ENCODE data around the gene PCSK9.
"Not testable (repeated sequence)": the region's sequence is repeated elsewhere in the genome, so short reads cannot be mapped to it uniquely, and the experiment has no call there.

DNA sequence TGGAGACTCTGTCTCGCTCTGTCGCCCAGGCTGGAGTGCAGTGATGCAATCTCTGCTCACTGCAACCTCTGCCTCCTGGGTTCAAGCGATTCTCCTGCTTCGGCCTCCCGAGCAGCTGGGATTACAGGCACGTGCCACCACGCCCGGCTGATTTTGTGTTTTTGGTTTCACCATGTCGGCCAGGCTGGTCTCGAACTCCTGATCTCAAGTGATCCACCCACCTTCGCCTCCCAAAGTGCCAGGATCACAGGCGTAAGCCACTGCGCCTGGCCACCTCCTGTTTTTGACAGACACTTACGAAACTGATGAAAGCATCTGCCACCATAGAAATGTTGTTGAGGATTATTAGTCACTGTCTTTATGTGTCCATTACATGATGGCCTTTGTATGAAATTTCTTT is 69.7 kb downstream of the PCSK9 start:
- not testable (repeated sequence) for TF ChIP-seq FOSL1 (CRISPR knock-in tag; IDR thresholded peaks at IDR 0.05; ENCODE audit: borderline replicate concordance); ASH2L (IDR thresholded peaks at IDR 0.05; ENCODE audit: insufficient read length, low read depth, low read length); ZNF766 (CRISPR knock-in tag; IDR thresholded peaks at IDR 0.05; ENCODE audit: borderline replicate concordance); ZBTB1 (CRISPR knock-in tag; IDR thresholded peaks at IDR 0.05; ENCODE audit: borderline replicate concordance); HNF4A (CRISPR knock-in tag; IDR thresholded peaks at IDR 0.05); POGZ (CRISPR knock-in tag; IDR thresholded peaks at IDR 0.05)
- TF ChIP-seq, protein P1, sequence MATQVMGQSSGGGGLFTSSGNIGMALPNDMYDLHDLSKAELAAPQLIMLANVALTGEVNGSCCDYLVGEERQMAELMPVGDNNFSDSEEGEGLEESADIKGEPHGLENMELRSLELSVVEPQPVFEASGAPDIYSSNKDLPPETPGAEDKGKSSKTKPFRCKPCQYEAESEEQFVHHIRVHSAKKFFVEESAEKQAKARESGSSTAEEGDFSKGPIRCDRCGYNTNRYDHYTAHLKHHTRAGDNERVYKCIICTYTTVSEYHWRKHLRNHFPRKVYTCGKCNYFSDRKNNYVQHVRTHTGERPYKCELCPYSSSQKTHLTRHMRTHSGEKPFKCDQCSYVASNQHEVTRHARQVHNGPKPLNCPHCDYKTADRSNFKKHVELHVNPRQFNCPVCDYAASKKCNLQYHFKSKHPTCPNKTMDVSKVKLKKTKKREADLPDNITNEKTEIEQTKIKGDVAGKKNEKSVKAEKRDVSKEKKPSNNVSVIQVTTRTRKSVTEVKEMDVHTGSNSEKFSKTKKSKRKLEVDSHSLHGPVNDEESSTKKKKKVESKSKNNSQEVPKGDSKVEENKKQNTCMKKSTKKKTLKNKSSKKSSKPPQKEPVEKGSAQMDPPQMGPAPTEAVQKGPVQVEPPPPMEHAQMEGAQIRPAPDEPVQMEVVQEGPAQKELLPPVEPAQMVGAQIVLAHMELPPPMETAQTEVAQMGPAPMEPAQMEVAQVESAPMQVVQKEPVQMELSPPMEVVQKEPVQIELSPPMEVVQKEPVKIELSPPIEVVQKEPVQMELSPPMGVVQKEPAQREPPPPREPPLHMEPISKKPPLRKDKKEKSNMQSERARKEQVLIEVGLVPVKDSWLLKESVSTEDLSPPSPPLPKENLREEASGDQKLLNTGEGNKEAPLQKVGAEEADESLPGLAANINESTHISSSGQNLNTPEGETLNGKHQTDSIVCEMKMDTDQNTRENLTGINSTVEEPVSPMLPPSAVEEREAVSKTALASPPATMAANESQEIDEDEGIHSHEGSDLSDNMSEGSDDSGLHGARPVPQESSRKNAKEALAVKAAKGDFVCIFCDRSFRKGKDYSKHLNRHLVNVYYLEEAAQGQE (IDR thresholded peaks at IDR 0.05; ENCODE audit: borderline replicate concordance in 1 of 2, low read depth in 1 of 2, low read length in 2 of 2): not testable (repeated sequence)
